HL-60/S4 (cell line): ENCODE measurements around the gene ADAMTS2.

ENCODE experiments used
- in situ Hi-C: fragments of 300-500 bp; cut with MboI; formaldehyde crosslinking; loops from 2 replicates; pipeline ENCODE4 v1.14.3; 2022; ENCODE audit warnings: low sequenced_read_pairs

Gene ADAMTS2

GRCh38 chr5:179373101-179373934 lies 28.1 kb upstream of the ADAMTS2 start:
- in situ Hi-C loops, result no loop called here

GRCh38 chr5:179371681-179372680 lies 26.7 kb upstream of the ADAMTS2 start:
- in situ Hi-C loops, result no loop called here

DNA sequence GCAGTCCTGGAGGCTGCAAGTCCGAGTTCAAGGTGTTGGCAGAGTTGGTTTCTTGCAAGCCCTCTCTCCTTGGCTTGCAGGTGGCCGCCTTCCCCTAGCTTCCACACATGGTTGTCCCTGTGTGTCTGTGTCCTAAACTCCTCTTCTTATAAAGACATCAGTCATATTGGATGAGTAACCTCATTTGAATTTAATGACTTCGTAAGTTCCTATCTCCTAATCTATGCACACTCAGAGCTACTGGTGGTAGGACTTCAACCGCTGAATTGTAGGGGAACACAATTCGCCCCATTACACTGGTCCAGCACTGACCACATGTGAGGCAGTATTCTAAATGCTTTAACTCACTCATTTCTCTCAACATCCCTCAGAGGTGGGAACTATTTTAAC lies 25.9 kb upstream of the ADAMTS2 start:
- in situ Hi-C loops, result no loop called here

DNA sequence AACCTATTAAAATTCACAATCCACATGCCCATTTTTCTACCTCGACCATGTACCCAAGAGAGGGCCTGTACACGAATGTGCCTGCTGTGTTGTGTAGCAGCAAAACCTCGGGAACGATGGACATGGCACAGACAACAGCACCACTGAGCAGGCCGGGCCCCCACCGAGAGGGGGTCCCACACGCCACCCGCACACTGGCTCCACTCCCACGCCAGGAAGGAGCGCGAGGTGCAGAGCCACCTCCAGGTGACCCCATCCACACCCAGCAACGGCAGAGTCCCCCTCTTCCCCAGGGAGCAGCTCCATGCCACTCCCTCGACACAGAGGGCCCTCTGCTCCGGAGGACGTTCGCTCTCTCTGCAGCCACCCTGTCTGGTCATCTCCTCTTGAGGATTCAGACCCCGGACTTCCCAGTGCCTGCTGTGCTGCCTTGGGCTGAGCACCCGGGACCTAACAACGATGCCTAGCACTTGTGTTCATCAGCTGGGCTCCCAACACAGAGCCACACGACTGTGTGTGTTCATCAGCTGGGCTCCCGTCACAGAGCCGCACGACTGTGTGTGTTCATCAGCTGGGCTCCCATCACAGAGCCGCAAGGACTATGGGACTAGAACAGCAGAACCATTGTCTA lies 25.3 kb upstream of the ADAMTS2 start:
- in situ Hi-C loops, result no loop called here

- in situ Hi-C loops, result no loop called here
Observed at GRCh38 chr5:179369530-179369884, 24.2 kb upstream of the ADAMTS2 start.

DNA sequence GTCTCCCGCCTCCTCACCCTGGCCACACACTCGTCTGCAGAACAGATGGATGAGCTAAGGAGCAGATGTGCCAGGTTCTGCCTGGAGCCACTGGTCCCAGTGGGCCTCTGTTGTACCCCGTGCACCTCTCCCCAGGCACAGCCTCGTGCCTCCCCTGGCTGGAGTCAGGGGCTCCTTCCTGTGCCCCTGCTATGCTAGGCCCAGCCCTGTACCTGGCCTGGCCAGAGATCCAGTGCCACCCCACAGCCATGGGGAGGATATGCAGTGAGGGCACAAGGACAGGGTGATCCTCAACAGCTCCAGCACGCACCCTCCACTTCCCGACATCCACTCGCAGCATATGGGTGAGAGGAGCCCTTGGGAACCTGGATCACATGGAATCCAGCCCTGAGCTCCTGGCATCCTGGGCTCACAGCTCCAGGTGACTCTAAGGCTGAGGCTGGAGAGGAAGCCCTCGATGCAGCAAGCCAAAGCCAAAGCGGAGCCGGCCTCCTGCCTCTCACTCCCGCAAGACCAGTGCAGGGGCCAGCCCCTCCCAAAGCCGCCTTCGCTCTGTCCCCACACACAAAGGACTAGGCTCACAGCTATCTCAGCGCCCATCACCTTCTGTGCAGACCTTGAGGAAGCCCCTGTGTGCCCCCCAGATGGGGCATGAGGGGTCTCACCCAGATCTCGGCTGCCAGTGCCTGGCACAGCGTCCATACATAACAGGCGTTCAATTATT lies 23.7 kb upstream of the ADAMTS2 start:
- in situ Hi-C loops, result no loop called here

GRCh38 chr5:179368126-179368805 lies 23.0 kb upstream of the ADAMTS2 start:
- in situ Hi-C loops, result no loop called here

GRCh38 chr5:179367491-179367890 lies 22.2 kb upstream of the ADAMTS2 start:
- in situ Hi-C loops, result no loop called here

GRCh38 chr5:179362355-179362754 lies 17.1 kb upstream of the ADAMTS2 start:
- in situ Hi-C loops, result no loop called here

GRCh38 chr5:179361037-179361603 lies 15.9 kb upstream of the ADAMTS2 start:
- in situ Hi-C loops, result no loop called here

DNA sequence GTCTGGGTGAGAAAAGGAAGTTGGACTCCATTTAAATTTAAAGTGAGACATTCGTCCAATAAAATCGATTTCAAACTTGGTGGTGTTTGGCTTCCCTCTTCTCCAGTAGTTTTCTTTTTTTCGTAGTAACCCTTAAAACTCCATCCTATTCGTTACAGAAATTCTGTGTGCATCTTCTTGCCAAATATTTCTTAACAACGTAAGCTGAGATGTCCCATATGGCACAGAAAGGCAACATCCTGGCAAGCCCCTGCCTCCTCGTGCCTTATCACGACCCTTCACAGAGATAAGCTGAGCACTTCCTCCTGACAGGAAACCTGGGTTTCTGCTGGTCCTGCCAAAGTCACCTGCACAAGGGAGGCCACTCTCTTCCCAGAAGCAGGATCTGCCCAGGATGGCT lies 11.8 kb upstream of the ADAMTS2 start:
- in situ Hi-C loops, result no loop called here

GRCh38 chr5:179355976-179356974 lies 11.0 kb upstream of the ADAMTS2 start:
- in situ Hi-C loops, result no loop called here

DNA sequence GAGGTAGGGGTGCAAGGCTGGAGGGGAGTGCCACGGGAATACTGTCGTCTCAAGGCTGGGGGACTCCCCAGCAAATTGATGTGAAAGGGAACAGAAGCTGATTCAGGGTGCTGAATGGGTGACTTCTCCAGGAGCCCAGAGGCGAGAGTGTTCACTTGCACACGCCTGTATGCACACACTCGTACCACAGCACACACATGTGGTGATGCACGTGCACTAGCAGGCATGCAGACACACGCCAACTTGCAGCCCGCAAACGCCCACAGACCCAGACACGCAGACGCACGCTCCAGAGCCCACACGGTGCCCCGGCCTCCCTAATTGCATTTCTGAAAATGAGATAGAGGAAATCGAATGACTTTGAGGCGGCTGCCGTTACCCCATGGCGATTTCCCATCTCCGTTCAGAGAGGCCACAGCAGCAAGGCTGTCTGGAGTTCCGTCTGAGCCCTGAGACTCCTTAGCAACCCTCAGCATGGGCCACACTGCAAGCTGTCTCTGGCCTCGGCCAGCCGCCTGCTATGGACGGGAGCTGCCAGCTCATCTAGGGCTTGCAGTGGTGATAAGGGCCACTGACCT lies 9.1 kb upstream of the ADAMTS2 start:
- in situ Hi-C loops, result no loop called here

DNA sequence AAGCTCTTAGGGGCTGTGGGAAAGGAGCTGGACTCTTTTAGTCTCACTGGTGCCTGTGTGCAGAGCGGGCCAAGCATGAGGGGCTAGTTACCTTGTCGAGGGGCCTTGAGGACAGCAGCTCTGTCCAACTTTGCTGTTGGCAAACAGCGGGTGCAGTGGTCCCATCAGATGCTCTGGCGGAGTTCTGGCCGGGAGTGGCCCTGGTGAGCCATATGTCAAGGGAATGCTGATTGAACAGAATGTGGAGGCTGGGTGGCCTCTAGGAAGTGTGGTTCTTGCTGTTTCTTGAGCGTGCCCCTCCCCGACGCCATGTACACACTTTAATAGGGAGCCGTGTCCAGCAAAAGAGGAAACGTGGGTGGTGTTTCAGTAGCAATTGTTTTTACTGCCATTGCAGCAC lies 3.6 kb upstream of the ADAMTS2 start:
- in situ Hi-C loops, result no loop called here

DNA sequence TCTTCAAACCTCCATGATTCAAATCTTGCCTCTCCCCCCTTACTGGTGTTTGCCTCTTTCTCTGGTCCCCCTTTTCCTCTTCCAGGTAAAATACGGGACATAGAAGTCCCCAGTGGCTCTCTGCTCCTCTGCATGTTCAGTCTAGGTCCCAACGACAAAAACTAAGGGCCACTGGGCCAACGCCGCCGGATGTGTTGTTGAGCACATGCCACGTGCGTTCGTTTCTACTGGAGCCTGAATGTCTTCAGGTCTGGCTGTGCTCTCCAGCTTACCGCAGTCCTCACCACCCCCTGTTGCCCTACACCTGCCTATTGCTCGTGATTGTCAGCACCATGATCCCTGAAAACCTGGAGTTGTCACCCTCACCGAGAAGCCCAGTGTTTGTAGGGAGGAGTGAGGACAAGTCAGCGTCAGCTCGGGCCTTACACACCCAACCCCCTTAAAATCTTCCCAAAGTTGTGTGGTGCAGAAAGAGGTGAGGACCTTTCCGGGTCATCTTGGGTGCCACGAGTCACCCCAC lies 2.8 kb upstream of the ADAMTS2 start:
- in situ Hi-C loops, result no loop called here

- in situ Hi-C loops, result no loop called here
Observed at GRCh38 chr5:179347581-179347980, 2.3 kb upstream of the ADAMTS2 start.

- in situ Hi-C loops, result no loop called here
Observed at GRCh38 chr5:179346875-179347274, 1.6 kb upstream of the ADAMTS2 start.

DNA sequence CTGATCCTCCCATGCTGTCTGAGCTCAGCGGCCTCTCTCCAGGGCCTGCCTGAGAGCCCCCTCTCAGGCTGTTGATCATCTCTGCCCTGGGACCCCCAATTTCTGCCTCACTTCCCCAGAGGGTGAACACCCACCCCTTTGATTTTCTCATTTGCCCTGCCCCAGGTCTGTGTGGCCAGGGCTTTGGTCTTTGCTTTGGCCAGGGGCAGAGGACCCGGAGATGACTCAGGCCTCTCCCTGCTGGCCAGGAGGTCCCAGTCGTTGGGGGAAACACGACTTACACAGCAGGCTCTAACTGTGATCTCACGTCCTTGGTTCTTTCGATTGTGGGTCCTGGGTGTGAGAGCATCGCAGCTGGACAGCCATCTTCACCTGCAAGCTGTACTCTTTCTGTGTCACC lies 1.1 kb upstream of the ADAMTS2 start:
- in situ Hi-C loops, result no loop called here
